Panc1 (cell line): ENCODE data around the gene EXOC7. TPM values are rescaled to one million over a fixed set of nuclear protein-coding genes. Genes with fewer than 3 reads are reported as not detected.

Experiments used
- ATAC-seq: fragments of 200-7000 bp; cut with Tn5 transposase; 2 replicates; pipeline ENCODE4 v1.9.1; 2020; ENCODE audit warnings: mild to moderate bottlenecking, moderate library complexity
- BruUV-seq: library from RNA; stranded (reverse); fragments of 400-500 nt; replicated peaks from 2 replicates; lab custom pipeline; 2021; lab: Mats Ljungman, UMichigan
- CTCF ChIA-PET: fragments of 300-600 bp; sonication (Branson Sonifier 250); formaldehyde crosslinking; loops from one replicate; lab custom pipeline; 2022; ENCODE audit warnings: antibody characterized with exemption; lab: Charles Lee
- POLR2A ChIA-PET: fragments of 300-600 bp; sonication (Branson Sonifier 250); formaldehyde crosslinking; loops from one replicate; lab custom pipeline; 2022; ENCODE audit warnings: antibody characterized with exemption; lab: Charles Lee
- DNase-seq: peaks from one replicate; pipeline ENCODE4 v3.0.0-alpha.2; 2010; ENCODE audit warnings: low read depth, low spot score
- H3K27ac ChIP-seq: 2 replicates; pipeline ENCODE4 v1.5.1; 2011; ENCODE audit warnings: mild to moderate bottlenecking, low read length, inconsistent platforms
- H3K27me3 ChIP-seq: fragments of 200-500 bp; sonication (Bioruptor generic); 2 replicates; pipeline ENCODE4 v1.6.0; 2014; ENCODE audit warnings: low read length, inconsistent platforms; ENCODE audit not compliant: control insufficient read depth, insufficient read depth
- H3K36me3 ChIP-seq: fragments of 200-500 bp; sonication (Bioruptor generic); 2 replicates; pipeline ENCODE4 v1.5.1; 2014; ENCODE audit warnings: inconsistent platforms, mild to moderate bottlenecking, low read length, moderate library complexity; ENCODE audit not compliant: control insufficient read depth, insufficient read depth
- H3K4me1 ChIP-seq: 2 replicates; pipeline ENCODE4 v1.5.1; 2011; ENCODE audit warnings: inconsistent platforms, mild to moderate bottlenecking, low read length, moderate library complexity; ENCODE audit not compliant: control insufficient read depth, insufficient read depth
- H3K4me3 ChIP-seq, 2 experiments: 2 replicates each; pipeline ENCODE4 v1.5.1; 2011 to 2012; ENCODE audit warnings: low read depth in 2 of 2, low read length in 2 of 2, mild to moderate bottlenecking in 2 of 2, inconsistent platforms in 1 of 2, moderate library complexity in 1 of 2
- H3K9me3 ChIP-seq: fragments of 200-500 bp; sonication (Bioruptor generic); 2 replicates; pipeline ENCODE4 v1.5.1; 2014; ENCODE audit warnings: low read depth, mild to moderate bottlenecking, inconsistent platforms, low read length, moderate library complexity; ENCODE audit not compliant: control insufficient read depth, insufficient read depth
- CTCF ChIP-seq: fragments of 450-650 bp; IDR thresholded peaks from 2 replicates; pipeline ENCODE4 v1.5.1; 2017; ENCODE audit warnings: mild to moderate bottlenecking
- POLR2AphosphoS5 ChIP-seq: IDR thresholded peaks from 2 replicates; pipeline ENCODE4 v1.6.1; 2012; ENCODE audit warnings: mild to moderate bottlenecking, low read depth, low read length, moderate library complexity
- SIN3A ChIP-seq: IDR thresholded peaks from 2 replicates; pipeline ENCODE4 v1.6.1; 2012; ENCODE audit warnings: low read depth, mild to moderate bottlenecking, low read length, moderate library complexity, borderline replicate concordance; ENCODE audit not compliant: insufficient read depth
- TCF7L2 ChIP-seq: IDR thresholded peaks from 2 replicates; pipeline ENCODE4 v1.6.1; 2011; ENCODE audit warnings: mild to moderate bottlenecking, low read depth, low read length, inconsistent platforms
- in situ Hi-C: cut with HindIII; loops from 2 replicates; pipeline ENCODE4 v1.10.0; 2016; ENCODE audit warnings: low sequenced_read_pairs, low pct_unique_long_range_greater_than_20kb
- intact Hi-C: fragments of 100-400 bp; cut with micrococcal nuclease; formaldehyde crosslinking; loops from one replicate; pipeline ENCODE4 v1.10.0; 2022; ENCODE audit not compliant: unreplicated experiment
- total RNA-seq: library from RNA; stranded (reverse); gene quantifications from one replicate; pipeline ENCODE4 v1.2.1, GENCODE V29; 2021; ENCODE audit not compliant: unreplicated experiment
- TF ChIP-seq, protein P1 (sequence below), 2 experiments: IDR thresholded peaks; 2 replicates each; pipeline ENCODE4 v1.6.1; 2011 to 2012; ENCODE audit warnings: low read depth in 2 of 2, control low read depth in 1 of 2, low read length in 1 of 2, mild to moderate bottlenecking in 1 of 2, moderate library complexity in 1 of 2; ENCODE audit not compliant: insufficient read depth in 1 of 2

Gene EXOC7
- total RNA-seq, 1 experiment from 2014 or later = 190 TPM

GRCh38 chr17:76142585-76143041 lies 39.0 kb upstream of the EXOC7 start:
- DNase-seq = no peak
- Histone ChIP-seq H3K27me3 (no peaks in the 10 kb centered on the region), H3K36me3 (no peaks in the 10 kb centered on the region), H3K27ac (no peak overlapping the region), H3K4me3 (no peak overlapping the region), H3K9me3 (no peaks in the 10 kb centered on the region), H3K4me1 (peaks cover 21% of the 10 kb centered on the region)
- ChIA-PET CTCF (no interaction called here), POLR2A (interaction anchor here (0.7 kb wide), 1 partner anchor 9 kb away, joined by 3 read pairs; no protein-coding TSS in a partner anchor)
- TF ChIP-seq SIN3A = no peak
- TF ChIP-seq CTCF = no peak
- TF ChIP-seq TCF7L2 = no peak
- no peak for TF ChIP-seq POLR2AphosphoS5
- TF ChIP-seq, protein P1, sequence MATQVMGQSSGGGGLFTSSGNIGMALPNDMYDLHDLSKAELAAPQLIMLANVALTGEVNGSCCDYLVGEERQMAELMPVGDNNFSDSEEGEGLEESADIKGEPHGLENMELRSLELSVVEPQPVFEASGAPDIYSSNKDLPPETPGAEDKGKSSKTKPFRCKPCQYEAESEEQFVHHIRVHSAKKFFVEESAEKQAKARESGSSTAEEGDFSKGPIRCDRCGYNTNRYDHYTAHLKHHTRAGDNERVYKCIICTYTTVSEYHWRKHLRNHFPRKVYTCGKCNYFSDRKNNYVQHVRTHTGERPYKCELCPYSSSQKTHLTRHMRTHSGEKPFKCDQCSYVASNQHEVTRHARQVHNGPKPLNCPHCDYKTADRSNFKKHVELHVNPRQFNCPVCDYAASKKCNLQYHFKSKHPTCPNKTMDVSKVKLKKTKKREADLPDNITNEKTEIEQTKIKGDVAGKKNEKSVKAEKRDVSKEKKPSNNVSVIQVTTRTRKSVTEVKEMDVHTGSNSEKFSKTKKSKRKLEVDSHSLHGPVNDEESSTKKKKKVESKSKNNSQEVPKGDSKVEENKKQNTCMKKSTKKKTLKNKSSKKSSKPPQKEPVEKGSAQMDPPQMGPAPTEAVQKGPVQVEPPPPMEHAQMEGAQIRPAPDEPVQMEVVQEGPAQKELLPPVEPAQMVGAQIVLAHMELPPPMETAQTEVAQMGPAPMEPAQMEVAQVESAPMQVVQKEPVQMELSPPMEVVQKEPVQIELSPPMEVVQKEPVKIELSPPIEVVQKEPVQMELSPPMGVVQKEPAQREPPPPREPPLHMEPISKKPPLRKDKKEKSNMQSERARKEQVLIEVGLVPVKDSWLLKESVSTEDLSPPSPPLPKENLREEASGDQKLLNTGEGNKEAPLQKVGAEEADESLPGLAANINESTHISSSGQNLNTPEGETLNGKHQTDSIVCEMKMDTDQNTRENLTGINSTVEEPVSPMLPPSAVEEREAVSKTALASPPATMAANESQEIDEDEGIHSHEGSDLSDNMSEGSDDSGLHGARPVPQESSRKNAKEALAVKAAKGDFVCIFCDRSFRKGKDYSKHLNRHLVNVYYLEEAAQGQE (IDR thresholded peaks at IDR 0.05; ENCODE audit: insufficient read depth in 1 of 2, low read depth in 2 of 2, low read length in 1 of 2) = no peak
- intact Hi-C loops (no loop called here), in situ Hi-C loops (no loop called here)
- no peak for ATAC-seq
- no TSS peak for BruUV-seq

DNA sequence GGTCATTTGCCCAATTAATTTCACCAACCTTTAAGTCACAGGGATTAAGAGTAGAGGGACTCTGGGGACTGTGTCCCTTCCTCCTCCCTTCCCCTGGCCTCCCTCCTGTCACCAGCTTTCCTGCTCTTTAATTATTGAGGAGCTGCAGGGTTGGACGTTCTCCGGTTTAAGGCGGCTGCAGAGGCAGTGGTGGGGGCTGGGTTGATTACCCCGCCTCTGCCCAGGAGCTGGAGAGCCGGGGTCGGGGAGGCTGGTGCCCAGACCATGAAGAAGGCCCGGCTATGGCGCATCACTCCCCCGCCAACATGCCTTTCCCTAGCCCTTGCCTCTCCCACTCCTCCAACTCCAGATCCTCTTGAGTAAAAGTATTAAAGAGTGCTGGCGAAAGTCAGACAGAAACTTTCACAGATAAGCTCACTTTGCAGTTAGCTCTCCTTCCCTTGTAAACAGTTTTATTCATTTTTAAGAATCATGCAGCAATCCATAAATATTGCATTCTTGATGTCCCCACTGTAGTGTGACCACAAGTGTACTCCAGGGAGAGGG lies 38.5 kb upstream of the EXOC7 start:
- DNase-seq = no peak
- Histone ChIP-seq H3K36me3 (no peaks in the 10 kb centered on the region), H3K27me3 (no peaks in the 10 kb centered on the region), H3K9me3 (no peaks in the 10 kb centered on the region), H3K4me3 (peak overlapping the region in 1 of 2 experiments; percentile 59; a peak in 2 of 4 replicates), H3K27ac (no peak overlapping the region), H3K4me1 (peaks cover 21% of the 10 kb centered on the region)
- intact Hi-C loops = no loop called here
- TF ChIP-seq POLR2AphosphoS5 = no peak
- TF ChIP-seq CTCF = no peak
- TF ChIP-seq, protein P1 (IDR thresholded peaks at IDR 0.05; ENCODE audit: insufficient read depth in 1 of 2, low read depth in 2 of 2, low read length in 1 of 2) = no peak
- no peak for TF ChIP-seq TCF7L2
- TF ChIP-seq SIN3A = no peak
- ChIA-PET CTCF (interaction anchor here (1.1 kb wide), 1 partner anchor 40 kb away, joined by 8 read pairs; no protein-coding TSS in a partner anchor), POLR2A (interaction anchor here (0.6 to 0.7 kb wide), 2 partner anchors 10 to 15 kb away, joined by 3 read pairs; no protein-coding TSS in a partner anchor)
- in situ Hi-C loops = no loop called here
- no TSS peak for BruUV-seq
- no peak for ATAC-seq
